Neural progenitor cell (in vitro differentiated cells): ENCODE data around the gene GPI. TPM values are rescaled to one million over a fixed set of nuclear protein-coding genes. Genes with fewer than 3 reads are reported as not detected.
"Not testable (repeated sequence)": the region's sequence is repeated elsewhere in the genome, so short reads cannot be mapped to it uniquely, and the experiment has no call there.

ENCODE experiments used
- DNase-seq: peaks from one replicate; pipeline ENCODE4 v3.0.0-alpha.2; 2016; ENCODE audit warnings: low spot score
- H2AFZ ChIP-seq: fragments of 200-600 bp; sonication (generic); replicated peaks from 2 replicates; pipeline ENCODE4 v1.6.1; 2016; ENCODE audit warnings: antibody characterized with exemption
- H3F3A ChIP-seq: fragments of 200-600 bp; sonication (generic); 2 replicates; pipeline ENCODE4 v1.6.1; 2016; ENCODE audit warnings: antibody characterized with exemption, low read depth
- H3K27ac ChIP-seq: fragments of 200-600 bp; sonication (generic); 2 replicates; pipeline ENCODE4 v1.5.1; 2016; ENCODE audit warnings: mild to moderate bottlenecking
- H3K27me3 ChIP-seq: fragments of 200-600 bp; sonication (generic); 2 replicates; pipeline ENCODE4 v1.6.1; 2016; ENCODE audit warnings: mild to moderate bottlenecking, moderate library complexity
- H3K36me3 ChIP-seq: fragments of 200-600 bp; sonication (generic); 2 replicates; pipeline ENCODE4 v1.5.1; 2016
- H3K4me1 ChIP-seq: fragments of 200-600 bp; sonication (generic); 2 replicates; pipeline ENCODE4 v1.6.1; 2016; ENCODE audit warnings: mixed run types
- H3K4me2 ChIP-seq: fragments of 200-600 bp; sonication (generic); 2 replicates; pipeline ENCODE4 v1.6.1; 2016
- H3K4me3 ChIP-seq: fragments of 200-600 bp; sonication (generic); 2 replicates; pipeline ENCODE4 v1.5.1; 2016
- H3K79me2 ChIP-seq: fragments of 200-600 bp; sonication (generic); 2 replicates; pipeline ENCODE4 v1.6.1; 2016; ENCODE audit warnings: low read depth
- H3K9ac ChIP-seq: fragments of 200-600 bp; sonication (generic); 2 replicates; pipeline ENCODE4 v1.6.1; 2016
- H3K9me3 ChIP-seq: fragments of 200-600 bp; sonication (generic); 2 replicates; pipeline ENCODE4 v1.5.1; 2016; ENCODE audit warnings: low read depth
- H4K20me1 ChIP-seq: fragments of 200-600 bp; sonication (generic); 2 replicates; pipeline ENCODE4 v1.6.1; 2016; ENCODE audit warnings: low read depth
- H3K27ac Mint-ChIP-seq: 3 replicates; pipeline ENCODE4 v1.8.0; 2021; ENCODE audit warnings: mixed read lengths
- H3K27me3 Mint-ChIP-seq: 2 replicates; pipeline ENCODE4 v1.8.0; 2022; ENCODE audit warnings: low read depth, mild to moderate bottlenecking, inconsistent platforms, moderate library complexity, mixed read lengths; ENCODE audit not compliant: insufficient read depth
- H3K36me3 Mint-ChIP-seq: 3 replicates; pipeline ENCODE4 v1.8.0; 2021; ENCODE audit warnings: mixed read lengths
- H3K4me1 Mint-ChIP-seq: 3 replicates; pipeline ENCODE4 v1.8.0; 2021; ENCODE audit warnings: mixed read lengths
- H3K4me3 Mint-ChIP-seq: 3 replicates; pipeline ENCODE4 v1.8.0; 2021; ENCODE audit warnings: mild to moderate bottlenecking, moderate library complexity, mixed read lengths
- H3K9me3 Mint-ChIP-seq: 3 replicates; pipeline ENCODE4 v1.8.0; 2020; ENCODE audit warnings: mixed read lengths
- EZH2 ChIP-seq: fragments of 200-600 bp; sonication (generic); IDR thresholded peaks from 2 replicates; pipeline ENCODE4 v1.6.1; 2017; ENCODE audit warnings: antibody characterized with exemption, mild to moderate bottlenecking, moderate library complexity
- EZH2phosphoT487 ChIP-seq: fragments of 200-600 bp; sonication (generic); IDR thresholded peaks from 2 replicates; pipeline ENCODE4 v1.6.1; 2017; ENCODE audit warnings: antibody characterized with exemption
- total RNA-seq: library from RNA; depleted of rRNA; stranded (reverse); fragments of >200 nt; gene quantifications from 2 replicates; pipeline ENCODE4 v1.2.3, GENCODE V29; 2015; ENCODE audit warnings: low replicate concordance
- TF ChIP-seq, protein P1 (sequence below): fragments of 200-600 bp; sonication (generic); IDR thresholded peaks from 2 replicates; pipeline ENCODE4 v1.5.1; 2017; ENCODE audit warnings: antibody characterized with exemption, mild to moderate bottlenecking

GPI gene
- total RNA-seq, 1 donor from 2014 or later = 109 TPM

DNA sequence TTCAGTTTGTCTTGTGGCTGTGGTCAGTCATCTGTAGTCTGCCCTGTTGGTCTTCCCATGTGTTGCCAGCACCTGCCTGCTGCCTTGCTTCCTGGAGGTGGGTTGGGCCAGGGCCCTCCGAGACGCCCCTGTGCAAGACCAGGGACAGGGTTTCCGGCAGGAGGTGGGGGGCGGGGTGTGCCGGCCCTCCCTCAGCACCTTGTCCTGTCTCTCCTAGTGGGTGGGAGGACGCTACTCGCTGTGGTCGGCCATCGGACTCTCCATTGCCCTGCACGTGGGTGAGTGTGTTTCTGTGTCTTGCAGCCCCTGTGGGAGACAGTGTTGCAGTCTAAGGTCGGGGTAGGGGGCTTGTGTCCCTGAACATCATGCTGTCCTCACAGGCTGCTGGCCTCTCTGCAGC is 28.0 kb downstream of the GPI start:
- Histone ChIP-seq H3K27me3 (no peaks in the 10 kb centered on the region), H2AFZ (no peak overlapping the region), H3K27ac (no peak overlapping the region), H3K36me3 (no peaks in the 10 kb centered on the region), H3K4me2 (no peak overlapping the region), H3K9me3 (no peaks in the 10 kb centered on the region), H3F3A (no peaks in the 10 kb centered on the region), H3K4me3 (no peak overlapping the region), H3K4me1 (no peaks in the 10 kb centered on the region), H3K79me2 (no peaks in the 10 kb centered on the region), H4K20me1 (no peaks in the 10 kb centered on the region), H3K9ac (no peak overlapping the region)
- TF ChIP-seq EZH2 (no peak), EZH2phosphoT487 (no peak)
- TF ChIP-seq, protein P1, sequence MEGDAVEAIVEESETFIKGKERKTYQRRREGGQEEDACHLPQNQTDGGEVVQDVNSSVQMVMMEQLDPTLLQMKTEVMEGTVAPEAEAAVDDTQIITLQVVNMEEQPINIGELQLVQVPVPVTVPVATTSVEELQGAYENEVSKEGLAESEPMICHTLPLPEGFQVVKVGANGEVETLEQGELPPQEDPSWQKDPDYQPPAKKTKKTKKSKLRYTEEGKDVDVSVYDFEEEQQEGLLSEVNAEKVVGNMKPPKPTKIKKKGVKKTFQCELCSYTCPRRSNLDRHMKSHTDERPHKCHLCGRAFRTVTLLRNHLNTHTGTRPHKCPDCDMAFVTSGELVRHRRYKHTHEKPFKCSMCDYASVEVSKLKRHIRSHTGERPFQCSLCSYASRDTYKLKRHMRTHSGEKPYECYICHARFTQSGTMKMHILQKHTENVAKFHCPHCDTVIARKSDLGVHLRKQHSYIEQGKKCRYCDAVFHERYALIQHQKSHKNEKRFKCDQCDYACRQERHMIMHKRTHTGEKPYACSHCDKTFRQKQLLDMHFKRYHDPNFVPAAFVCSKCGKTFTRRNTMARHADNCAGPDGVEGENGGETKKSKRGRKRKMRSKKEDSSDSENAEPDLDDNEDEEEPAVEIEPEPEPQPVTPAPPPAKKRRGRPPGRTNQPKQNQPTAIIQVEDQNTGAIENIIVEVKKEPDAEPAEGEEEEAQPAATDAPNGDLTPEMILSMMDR = no peak
- no peak for DNase-seq
- Mint-ChIP-seq H3K27me3 (no peaks in the 10 kb centered on the region), H3K27ac (no peak overlapping the region), H3K36me3 (peaks cover 16% of the 10 kb centered on the region), H3K4me3 (no peak overlapping the region), H3K4me1 (no peaks in the 10 kb centered on the region), H3K9me3 (no peaks in the 10 kb centered on the region)

DNA sequence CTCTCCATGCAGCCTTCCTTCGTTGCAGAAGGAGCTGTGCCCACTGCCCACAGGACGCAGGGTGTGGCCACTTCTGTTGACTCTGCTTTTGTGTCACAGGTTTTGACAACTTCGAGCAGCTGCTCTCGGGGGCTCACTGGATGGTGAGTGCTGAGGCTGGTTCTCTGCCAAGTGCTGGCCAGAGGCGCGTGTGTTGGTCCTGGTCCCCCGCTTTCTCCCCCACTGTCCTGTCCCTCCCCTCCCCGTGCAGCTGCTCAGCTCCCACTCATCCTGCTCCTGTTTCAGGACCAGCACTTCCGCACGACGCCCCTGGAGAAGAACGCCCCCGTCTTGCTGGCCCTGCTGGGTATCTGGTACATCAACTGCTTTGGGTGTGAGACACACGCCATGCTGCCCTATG is 28.6 kb downstream of the GPI start:
- Histone ChIP-seq H3K79me2 (no peaks in the 10 kb centered on the region), H3K4me1 (no peaks in the 10 kb centered on the region), H3F3A (no peaks in the 10 kb centered on the region), H3K4me2 (no peak overlapping the region), H3K4me3 (no peak overlapping the region), H3K27me3 (no peaks in the 10 kb centered on the region), H3K9ac (no peak overlapping the region), H2AFZ (no peak overlapping the region), H3K9me3 (no peaks in the 10 kb centered on the region), H3K27ac (no peak overlapping the region), H3K36me3 (no peaks in the 10 kb centered on the region), H4K20me1 (no peaks in the 10 kb centered on the region)
- Mint-ChIP-seq H3K27ac (no peak overlapping the region), H3K36me3 (peaks cover 19% of the 10 kb centered on the region), H3K4me1 (no peaks in the 10 kb centered on the region), H3K27me3 (no peaks in the 10 kb centered on the region), H3K9me3 (no peaks in the 10 kb centered on the region), H3K4me3 (no peak overlapping the region)
- DNase-seq = no peak
- no peak for TF ChIP-seq EZH2
- TF ChIP-seq, protein P1 = no peak
- TF ChIP-seq EZH2phosphoT487 = no peak

DNA sequence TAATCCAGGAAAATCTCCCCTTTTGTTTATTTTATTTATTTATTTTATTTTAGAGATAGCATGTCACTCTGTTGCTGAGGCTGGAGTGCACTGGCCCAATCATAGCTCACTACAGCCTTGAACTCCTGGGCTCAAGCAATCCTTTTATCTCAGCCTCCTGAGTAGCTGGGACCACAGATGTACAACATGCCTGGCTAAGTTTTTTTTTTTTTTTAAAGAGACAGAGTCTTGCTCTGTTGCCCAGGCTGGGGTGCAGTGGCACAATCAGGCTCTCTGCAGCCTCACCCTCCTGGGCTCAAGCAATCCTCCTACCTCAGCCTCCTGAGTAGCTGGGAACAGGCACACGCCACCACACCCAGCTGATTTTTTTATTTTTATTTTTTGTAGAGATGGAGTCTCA is 32.9 kb downstream of the GPI start:
- no peaks in the 10 kb centered on the region for H3K4me1 ChIP-seq
- DNase-seq = no peak
- H3K4me1 Mint-ChIP-seq = no peaks in the 10 kb centered on the region
- no peak overlapping the region for H3K27ac Mint-ChIP-seq
- H3K79me2 ChIP-seq = no peaks in the 10 kb centered on the region
- no peak overlapping the region for H3K9ac ChIP-seq
- H3K36me3 Mint-ChIP-seq = peaks cover 31% of the 10 kb centered on the region
- H3K36me3 ChIP-seq = no peaks in the 10 kb centered on the region
- H2AFZ ChIP-seq = no peak overlapping the region
- peaks cover 8% of the 10 kb centered on the region for H3F3A ChIP-seq
- H3K27ac ChIP-seq = no peak overlapping the region
- H3K9me3 Mint-ChIP-seq = no peaks in the 10 kb centered on the region
- H3K27me3 Mint-ChIP-seq = peaks cover 2% of the 10 kb centered on the region
- H3K27me3 ChIP-seq = no peaks in the 10 kb centered on the region
- no peaks in the 10 kb centered on the region for H4K20me1 ChIP-seq
- no peak for TF ChIP-seq EZH2
- TF ChIP-seq, protein P1 = no peak
- TF ChIP-seq EZH2phosphoT487 = no peak
- H3K9me3 ChIP-seq = no peaks in the 10 kb centered on the region
- H3K4me3 Mint-ChIP-seq = no peak overlapping the region
- no peak overlapping the region for H3K4me2 ChIP-seq
- H3K4me3 ChIP-seq = no peak overlapping the region

DNA sequence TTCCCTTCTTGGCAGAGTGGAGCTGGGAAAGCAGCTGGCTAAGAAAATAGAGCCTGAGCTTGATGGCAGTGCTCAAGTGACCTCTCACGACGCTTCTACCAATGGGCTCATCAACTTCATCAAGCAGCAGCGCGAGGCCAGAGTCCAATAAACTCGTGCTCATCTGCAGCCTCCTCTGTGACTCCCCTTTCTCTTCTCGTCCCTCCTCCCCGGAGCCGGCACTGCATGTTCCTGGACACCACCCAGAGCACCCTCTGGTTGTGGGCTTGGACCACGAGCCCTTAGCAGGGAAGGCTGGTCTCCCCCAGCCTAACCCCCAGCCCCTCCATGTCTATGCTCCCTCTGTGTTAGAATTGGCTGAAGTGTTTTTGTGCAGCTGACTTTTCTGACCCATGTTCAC is 34.9 kb downstream of the GPI start:
- Histone ChIP-seq H3K9ac (no peak overlapping the region), H3K79me2 (peaks cover 6% of the 10 kb centered on the region), H3F3A (peaks cover 10% of the 10 kb centered on the region), H3K36me3 (no peaks in the 10 kb centered on the region), H3K27me3 (no peaks in the 10 kb centered on the region), H4K20me1 (no peaks in the 10 kb centered on the region), H3K27ac (no peak overlapping the region), H3K4me2 (no peak overlapping the region), H3K4me1 (no peaks in the 10 kb centered on the region), H3K9me3 (no peaks in the 10 kb centered on the region), H3K4me3 (no peak overlapping the region), H2AFZ (no peak overlapping the region)
- H3K9me3 Mint-ChIP-seq = no peaks in the 10 kb centered on the region
- H3K36me3 Mint-ChIP-seq = peaks cover 31% of the 10 kb centered on the region
- H3K27me3 Mint-ChIP-seq = peaks cover 2% of the 10 kb centered on the region
- DNase-seq = no peak
- peaks cover 2% of the 10 kb centered on the region for H3K4me1 Mint-ChIP-seq
- no peak overlapping the region for H3K27ac Mint-ChIP-seq
- TF ChIP-seq EZH2phosphoT487 = no peak
- TF ChIP-seq, protein P1 = no peak
- TF ChIP-seq EZH2 = no peak
- no peak overlapping the region for H3K4me3 Mint-ChIP-seq

DNA sequence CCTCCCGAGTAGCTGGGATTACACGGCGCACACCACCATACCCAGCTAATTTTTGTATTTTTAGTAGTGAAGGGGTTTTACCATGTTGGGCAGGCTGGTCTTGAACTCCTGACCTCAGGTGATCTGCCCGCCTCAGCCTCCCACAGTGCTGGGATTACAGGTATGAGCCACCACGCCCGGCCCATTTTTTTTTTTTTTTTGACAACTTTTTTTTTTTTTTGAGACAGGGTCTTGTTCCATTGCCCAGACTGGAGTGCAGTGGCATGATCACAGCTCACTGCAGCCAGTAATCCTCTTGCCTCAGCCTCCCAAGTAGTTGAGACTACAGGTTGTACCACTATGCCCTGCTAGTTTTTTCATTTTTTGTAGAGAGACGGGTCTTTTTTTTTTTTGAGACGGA is 35.8 kb downstream of the GPI start:
- not testable (repeated sequence) for H3K4me3 Mint-ChIP-seq, H3F3A ChIP-seq, H3K27me3 Mint-ChIP-seq, H3K27ac Mint-ChIP-seq, H3K27ac ChIP-seq, H3K9me3 ChIP-seq, H3K9ac ChIP-seq, H3K4me1 Mint-ChIP-seq, H3K4me1 ChIP-seq, H3K27me3 ChIP-seq, H3K36me3 ChIP-seq, H2AFZ ChIP-seq, H4K20me1 ChIP-seq, DNase-seq, H3K4me2 ChIP-seq, H3K4me3 ChIP-seq, H3K9me3 Mint-ChIP-seq
- peaks cover 16% of the 10 kb centered on the region for H3K79me2 ChIP-seq
- peaks cover 28% of the 10 kb centered on the region for H3K36me3 Mint-ChIP-seq
